GM20431 (cell line): ENCODE data around the gene CDCA7.
"Not testable (repeated sequence)": the region's sequence is repeated elsewhere in the genome, so short reads cannot be mapped to it uniquely, and the experiment has no call there.

Experiments
- in situ Hi-C: fragments of 300-500 bp; cut with MseI, MboI; formaldehyde crosslinking; loops from one replicate; pipeline ENCODE4 v1.15.0; 2020; ENCODE audit warnings: low sequenced_read_pairs; ENCODE audit not compliant: unreplicated experiment

Gene CDCA7

DNA sequence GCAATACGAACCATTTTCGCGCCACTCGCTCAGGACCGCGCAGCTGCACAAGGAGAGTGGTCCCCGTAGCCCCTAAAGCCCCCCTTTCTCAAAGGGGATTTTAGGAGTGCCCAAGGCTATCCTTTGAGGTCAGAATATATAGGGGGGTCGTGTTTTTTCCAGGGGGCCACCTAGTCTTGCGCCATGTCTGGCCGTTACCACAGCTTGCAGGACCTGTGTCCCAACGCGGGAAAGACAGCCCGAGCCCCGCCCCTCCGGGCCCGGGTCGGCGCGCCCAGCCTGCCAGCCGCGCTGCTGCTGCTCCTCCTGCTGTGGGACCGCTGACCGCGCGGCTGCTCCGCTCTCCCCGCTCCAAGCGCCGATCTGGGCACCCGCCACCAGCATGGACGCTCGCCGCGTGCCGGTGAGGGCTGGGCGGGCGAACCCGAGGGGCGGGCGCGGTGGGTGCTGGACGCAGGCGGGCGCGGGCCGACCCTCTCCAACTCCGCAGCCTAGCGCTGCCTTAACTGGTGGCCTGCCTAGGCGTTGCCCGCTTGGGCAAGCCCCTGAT lies at the start of gene CDCA7:
Gene CDCA7 (plus strand): TSS at position 291 of the 550 bp plus-strand sequence. CDS start 92 bp downstream, at position 383.
- in situ Hi-C loops: no loop called here

DNA sequence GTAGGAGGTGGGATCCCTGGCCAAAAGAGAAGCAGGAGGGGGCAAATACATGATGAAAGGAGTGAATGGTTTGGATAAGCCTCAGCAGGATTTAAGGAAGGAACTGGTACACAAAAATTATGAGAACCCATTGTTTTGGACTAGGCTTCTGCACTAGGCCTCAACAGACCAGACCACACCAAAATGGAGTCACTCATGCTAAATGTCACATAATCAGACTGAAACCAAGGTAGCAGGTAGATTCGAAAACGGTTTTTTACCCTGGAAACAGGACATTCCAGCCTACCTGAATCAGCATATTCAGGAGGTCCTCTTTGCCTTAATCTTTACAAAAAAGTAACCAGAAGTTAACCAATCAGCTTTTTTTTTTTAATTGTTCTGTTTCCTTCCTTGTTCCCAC lies 49.4 kb upstream of the CDCA7 start:
- in situ Hi-C loops: no loop called here

DNA sequence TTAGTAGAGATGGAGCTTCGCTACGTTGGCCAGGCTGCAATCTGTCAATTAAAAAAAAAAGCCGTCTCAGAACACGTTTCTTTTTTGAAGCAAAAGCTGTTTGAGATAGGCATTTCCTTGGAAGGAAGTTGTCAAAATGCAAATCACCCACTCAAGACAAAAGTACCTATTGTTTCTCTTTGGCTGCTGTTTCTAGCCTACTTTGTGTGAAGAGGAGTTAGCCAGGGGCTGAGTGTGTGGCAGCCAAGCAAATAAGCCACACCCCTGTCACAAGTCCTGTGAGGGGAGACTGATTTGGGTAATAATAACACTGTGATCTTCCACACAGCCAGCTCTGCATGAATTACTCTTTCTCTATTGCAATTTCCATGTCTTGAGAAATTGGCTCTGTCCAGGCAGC lies 47.4 kb upstream of the CDCA7 start:
- in situ Hi-C loops: no loop called here

DNA sequence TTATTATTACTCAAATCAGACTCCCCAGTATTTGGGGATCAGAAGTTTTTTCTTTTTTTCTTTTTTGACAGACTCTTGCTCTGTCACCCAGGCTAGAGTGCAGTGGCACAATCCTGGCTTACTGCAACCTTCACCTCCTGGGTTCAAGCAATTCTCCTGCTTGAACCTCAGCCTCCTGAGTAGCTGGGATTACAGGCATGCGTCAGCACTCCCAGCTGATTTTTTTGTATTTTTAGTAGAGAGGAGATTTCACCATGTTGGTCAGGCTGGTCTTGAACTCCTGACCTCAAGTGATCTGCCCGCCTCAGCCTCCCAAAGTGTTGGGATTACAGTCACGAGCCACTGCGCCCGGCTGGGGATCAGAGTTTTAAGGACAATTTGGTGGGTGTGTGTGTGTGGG lies 45.3 kb upstream of the CDCA7 start:
- in situ Hi-C loops: not testable (repeated sequence)

DNA sequence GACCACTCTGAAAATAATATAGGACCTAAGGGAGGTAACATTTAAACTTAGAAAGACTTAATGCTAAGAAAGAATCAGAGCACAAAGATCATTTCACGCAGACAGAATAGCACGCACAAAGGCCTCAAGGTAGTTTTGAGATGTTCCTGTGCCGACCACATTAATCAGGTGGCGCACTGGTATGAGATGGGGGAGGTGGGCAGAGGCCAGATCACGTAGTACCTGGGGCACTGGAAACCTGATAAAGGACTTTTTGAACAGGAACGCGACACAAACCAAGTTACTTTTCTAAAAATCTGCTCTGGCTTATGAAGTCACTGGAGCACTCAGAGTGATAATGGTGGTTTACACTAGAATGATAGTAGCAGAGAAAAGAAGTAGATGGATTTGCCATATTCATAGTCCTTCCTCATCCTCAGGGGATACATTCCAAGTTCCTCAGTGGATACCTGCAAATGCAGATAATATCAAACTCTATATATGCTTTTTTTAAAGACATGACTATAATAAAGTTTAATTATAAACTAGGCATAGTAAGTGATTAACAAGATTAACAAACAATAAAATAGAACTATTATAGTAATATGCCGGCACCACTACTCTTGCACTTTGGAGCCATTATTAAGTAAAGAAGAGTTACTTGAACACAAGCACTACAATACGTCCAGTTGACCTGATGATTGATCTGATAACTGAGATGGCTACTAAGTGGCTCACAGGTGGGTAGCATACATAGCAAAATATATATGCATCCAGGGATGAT lies 42.6 kb upstream of the CDCA7 start:
- in situ Hi-C loops: no loop called here

DNA sequence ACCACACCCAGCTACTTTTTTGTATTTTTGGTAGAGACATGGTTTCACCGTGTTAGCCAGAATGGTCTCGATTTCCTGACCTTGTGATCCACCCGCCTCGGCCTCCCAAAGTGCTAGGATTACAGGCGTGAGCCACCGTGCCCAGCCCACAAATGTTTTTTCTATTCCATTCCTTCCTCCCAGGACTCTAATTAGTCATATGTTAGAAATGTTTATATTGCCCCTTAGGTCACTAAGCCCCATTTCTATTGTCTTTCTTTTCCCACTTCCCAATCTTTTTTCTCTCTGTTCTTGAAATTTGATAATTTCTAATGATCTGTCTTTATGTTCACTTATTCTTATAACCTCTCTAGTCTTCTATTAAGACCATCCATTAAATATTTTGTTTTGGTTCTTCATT lies 31.3 kb upstream of the CDCA7 start:
- in situ Hi-C loops: no loop called here

DNA sequence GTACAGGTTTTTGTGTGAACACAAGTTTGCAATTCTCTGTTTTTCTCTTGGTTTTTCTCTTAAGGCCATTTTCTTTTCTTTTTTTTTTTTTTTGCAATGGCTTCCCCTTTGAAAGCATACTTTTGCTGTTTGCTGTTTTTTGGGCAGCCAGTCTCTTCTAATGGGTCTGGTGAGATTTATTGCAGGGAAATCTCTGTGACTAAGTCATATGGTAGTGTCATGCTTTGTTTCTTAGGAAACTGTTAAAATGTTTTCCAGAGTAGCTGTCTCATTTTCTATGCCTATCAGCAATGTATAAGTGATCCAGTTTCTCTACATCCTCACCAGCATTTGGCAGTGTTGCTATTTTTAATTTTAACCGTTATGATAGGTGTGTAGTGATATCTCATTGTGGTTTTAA lies 27.9 kb upstream of the CDCA7 start:
- in situ Hi-C loops: no loop called here

DNA sequence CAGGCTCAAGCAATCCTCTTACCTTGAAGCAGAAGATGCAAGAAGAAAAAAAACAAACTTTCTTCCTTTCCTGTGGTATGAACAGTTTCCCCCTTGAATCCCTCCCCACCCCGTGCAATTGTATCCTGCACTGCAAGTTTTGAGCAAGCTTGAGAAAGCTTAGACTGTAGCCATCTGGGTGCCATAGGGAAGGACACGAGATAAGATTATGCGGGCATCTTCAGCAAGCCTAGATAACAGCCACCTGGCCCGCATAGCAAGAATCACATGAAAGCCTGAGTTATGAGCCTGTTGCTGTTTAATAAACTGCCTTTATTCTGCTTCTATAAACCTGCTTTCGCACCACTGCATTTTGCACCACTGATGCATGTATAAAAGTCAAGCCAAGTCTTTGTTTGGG lies 27.3 kb upstream of the CDCA7 start:
- in situ Hi-C loops: no loop called here

DNA sequence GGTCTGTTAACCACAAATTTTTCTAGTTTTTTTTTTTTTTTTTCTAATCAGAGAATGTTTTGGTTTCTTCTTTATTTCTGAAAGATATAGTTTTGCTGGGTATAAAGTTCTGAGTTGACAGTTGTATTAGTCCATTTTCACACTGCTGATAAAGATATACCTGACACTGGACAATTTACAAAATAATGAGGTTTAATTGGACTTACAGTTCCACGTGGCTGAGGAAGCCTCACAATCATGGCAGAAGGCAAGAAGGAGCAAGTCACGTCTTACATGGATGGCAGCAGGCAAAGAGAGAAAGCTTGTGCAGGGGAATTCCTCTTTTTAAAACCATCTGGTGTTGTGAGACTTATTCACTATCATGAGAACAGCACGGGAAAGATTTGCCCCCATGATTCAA lies 21.7 kb upstream of the CDCA7 start:
- in situ Hi-C loops: not testable (repeated sequence)

DNA sequence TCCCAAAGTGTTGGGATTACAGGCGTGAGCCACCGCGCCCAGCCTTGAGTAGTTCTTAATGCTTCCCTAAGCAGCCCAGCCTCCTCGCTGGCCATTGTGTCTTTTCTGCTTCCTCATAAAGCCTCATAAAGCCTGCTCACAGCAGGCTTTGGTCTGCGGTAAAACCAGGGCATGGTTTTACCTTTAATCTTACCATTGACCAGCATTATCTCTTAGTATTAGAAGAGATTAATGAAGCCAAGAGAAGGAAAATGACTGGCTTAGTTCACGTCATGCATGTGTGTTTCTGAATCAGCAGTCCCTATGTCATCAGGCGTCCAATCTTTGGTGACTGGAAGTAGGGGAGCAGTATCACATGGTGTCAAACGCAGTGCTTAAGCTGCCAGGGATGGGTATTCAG lies 14.9 kb upstream of the CDCA7 start:
- in situ Hi-C loops: no loop called here

DNA sequence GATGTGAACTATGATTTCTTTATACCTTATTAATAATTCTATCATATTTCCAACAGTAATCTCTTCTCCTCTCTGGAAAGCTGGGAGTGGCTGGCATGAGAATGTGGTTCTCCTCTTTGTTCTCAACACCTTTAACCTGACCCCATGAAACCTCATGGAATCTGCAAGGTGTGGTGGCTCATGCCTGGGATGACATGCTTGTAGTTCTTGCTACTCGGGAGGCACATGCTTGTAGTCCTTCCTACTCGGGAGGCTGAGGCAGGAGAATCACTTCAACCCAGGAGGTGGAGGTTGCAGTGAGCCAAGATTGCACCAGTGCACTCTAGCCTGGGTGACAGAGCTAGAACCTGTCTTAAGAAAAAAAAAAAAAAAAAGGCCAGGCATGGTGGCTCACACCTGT lies 10.8 kb upstream of the CDCA7 start:
- in situ Hi-C loops: no loop called here

DNA sequence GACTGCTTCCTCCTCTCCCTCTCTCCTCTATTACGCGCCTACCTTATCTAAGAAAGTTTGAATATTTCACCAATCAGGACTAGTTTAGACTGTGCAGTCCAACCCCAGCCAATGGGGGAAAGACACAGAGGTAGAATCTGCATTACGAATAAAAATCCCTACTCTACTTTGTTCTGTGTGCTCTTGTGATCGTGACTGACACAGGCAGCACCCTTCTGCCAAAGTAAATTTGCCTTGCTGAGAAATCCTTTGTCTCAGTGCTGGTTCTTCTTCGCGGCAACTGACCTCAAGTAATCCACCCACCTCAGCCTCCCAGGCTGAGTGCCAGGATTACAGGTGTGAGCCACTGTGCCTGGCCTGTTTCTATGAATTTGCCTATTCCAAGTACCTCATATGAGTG lies 8.6 kb upstream of the CDCA7 start:
- in situ Hi-C loops: no loop called here

DNA sequence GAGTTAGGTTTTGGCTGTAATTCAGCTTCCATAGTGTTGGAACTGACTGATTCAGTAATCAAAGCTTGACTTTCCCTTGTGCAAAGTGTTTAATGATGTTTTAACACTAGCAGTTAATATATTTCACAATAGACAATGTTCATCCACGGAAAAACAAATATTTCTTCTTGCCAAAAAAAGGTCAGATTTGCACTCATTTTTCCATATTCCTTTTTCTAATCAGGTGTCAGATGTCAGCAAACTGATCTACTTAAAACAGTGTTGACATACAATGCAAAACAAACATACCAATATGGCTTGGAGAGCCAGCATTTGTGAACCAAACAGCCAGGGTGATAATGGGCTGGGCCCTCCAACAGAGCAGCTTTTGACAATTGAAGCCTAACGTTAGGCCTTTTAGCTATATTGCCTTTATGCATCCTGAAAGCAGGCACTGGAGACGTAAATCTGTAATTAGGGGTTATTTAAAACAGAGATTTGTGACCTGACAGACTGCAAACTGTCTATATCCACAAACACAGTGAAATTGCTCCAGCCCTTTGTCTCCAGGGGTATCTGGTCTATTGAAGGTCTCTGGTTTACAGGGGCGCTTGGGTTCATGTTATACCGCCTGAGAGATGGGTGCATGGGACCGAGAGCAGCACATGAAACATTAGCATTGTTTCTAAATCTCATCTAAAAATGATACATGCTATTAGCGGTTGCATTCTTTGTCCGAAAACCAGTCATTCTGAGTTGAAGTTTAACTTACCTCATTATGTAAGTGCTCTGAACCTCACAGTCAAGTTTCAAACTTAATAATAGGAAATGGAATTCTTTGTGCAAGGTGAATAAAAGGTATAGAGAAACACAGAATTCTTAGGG lies 7.1 kb upstream of the CDCA7 start:
- in situ Hi-C loops: no loop called here

DNA sequence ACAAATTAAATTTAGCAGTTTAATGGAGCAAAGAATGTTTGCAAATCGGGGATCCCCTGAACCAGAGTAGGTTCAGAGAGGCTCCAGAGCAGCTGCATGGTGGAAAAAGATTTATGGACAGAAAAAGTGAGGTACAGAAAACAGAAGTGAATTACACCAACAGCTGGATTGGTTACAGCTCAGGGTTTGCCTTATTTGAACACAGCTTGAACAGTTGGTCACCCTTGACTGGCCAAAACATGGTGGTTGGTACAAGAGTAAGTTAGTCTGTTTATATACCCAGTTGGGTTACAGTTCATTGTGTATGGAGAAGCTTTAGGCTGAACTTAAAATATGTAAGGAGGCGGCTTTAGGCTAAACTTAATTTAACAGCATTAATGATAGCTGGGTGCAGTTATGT lies 5.4 kb upstream of the CDCA7 start:
- in situ Hi-C loops: no loop called here

DNA sequence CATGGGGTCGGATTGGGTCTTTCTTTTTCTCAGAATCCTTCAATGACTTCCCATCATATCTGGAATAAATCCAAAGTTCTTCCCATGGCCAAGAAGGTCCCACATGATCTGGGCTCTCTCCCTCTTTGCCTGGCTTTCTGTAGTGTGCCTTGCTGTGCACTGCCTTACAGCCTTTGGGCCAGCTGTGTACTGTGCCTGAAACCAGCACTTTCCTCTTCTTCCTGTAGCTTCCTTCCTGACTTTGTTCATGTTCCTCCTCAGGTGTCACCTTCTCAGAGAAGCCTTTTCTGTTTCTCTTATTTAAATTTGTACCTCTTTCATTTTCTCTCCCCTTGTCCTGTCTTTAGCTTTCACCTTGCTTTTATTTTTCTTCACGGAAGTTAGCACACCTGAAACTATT lies 4.3 kb upstream of the CDCA7 start:
- in situ Hi-C loops: no loop called here

DNA sequence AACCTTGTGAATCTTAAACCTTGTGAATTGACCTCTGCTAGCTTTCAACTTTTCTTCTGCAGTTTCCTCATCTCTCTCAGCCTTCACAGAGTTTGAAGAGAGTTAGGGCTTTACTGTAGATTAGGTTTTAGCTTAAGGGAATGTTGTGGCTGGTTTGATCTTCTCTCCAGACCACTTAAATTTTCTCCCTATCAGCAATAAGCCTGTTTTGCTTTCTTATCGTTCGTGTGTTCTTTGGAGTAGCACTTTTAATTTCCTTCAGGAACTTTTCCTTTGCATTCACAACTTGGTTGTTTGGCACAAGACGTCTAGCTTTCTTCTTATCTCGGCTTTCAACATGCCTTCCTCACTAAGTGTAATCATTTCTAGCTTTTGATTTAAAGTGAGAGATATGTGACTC lies 2.8 kb upstream of the CDCA7 start:
- in situ Hi-C loops: no loop called here

DNA sequence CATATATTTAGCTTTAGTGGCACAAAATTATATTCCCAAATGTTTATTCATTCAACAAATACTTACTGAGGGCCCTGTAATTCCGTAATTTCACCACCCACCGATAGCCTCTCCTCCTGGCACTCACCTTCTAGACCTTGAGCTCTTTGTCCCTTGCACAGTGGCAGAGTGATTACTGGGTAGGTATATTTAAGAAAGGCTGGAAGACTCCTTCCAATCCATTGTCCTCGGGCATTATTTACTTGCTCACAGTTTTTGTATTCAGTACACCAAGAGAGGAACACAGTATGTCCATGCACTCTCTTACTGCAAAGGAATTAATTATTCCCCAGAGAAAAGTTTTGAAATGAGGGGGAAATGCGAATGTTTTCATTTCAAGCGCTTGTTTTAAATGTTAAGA lies 1.1 kb upstream of the CDCA7 start:
- in situ Hi-C loops: no loop called here

DNA sequence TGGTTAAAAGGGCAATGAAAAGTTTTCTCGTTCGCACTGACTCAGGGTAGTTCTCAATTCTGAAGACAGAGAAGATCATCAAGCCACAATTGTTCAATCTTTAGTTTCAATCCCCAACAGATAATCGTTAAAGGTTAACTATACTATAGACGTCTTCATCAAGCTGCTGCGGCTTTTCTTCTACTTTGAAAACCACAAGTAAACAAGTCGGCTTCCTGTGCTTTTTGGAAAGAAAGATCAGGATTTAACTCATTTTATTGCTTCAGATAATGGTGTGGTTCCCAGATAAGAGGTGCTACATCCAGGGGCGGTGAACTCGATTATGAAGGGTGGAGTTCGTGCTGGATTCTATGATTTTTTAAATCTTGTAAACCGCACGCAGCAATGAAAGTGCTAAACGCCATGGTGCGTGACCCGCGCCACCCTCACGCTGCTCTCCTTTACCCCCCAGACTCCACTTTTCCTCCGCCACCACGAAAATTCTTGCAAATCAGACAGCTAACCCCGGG lies 545 bp upstream of the CDCA7 start:
- in situ Hi-C loops: no loop called here

DNA sequence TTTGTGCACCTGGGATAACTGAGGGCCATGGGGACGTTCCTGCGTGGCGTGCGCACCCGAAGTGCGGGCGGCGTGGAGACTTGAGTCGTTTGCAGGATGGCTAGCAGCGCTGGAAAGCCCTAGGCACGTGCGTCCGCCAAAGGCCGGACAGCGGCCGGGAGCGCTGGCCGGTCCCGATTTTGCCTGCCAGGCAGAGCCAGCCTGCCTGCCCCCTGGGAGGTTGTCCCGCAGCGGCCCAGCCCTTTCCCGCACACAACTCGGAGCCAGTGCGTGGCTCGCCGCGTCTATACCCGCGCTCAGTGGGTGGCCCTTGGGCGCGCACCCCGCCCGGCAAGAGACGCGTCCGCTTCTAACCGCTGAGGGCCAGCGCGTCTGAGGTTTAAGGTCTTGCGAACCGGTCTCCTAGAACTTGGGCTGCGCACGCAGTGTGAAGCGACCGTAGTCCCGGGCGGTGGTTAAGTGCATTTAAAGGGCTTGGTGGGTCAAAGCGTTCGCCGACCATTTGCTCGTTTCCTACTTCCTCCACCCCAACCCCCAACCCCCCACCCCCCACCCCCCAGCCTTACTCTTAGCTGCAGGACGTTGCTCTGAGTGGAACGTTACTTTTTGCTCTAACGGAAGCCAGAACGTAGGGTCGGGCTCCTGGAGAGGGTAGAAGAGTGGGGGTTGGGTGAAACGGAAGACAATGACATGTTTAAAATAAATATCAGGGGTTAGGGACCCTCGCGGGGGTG lies 627 bp downstream of the CDCA7 start:
- in situ Hi-C loops: no loop called here

DNA sequence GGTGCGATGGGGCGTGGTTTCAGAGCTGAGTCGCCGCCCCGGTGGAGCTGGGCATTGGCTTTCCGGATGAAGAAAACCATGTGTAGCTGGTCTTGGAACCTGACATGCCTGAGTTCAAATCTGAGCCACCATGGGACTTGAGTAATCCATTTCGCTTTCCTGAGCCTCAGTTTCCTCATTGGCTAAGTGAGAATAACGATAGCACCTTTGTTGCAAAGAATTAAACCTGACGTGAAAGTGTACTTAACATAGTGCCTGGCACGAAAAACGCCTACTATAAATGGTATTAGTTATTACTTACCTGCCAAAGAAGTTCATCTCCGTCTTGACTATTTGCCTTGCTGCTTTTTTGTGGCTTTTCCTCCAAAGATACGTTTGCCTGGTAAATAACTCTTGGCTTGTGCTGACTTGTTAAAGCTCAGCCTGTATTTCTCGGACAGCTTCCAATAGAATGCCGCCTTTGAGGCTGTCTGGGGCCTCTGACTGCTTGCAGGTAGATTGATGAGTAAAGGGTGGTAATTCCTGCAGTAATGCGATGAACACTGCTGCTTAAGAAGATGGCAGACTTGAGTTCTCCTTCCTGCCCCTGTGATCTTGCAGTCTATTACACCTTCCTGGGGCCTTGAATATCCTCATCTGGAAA lies 1.3 kb downstream of the CDCA7 start:
- in situ Hi-C loops: no loop called here
